Vagina (tissue), 2 donors: ENCODE measurements around the gene DNM3.

Experiments
- CTCF ChIP-seq, 3 experiments: fragments of 450-650 bp in 2 of 3; fragments of 200-600 bp in 1 of 3; sonication (generic) in 1 of 3; IDR thresholded peaks; one replicate each; pipeline ENCODE4 v1.5.1; 2017 to 2019; ENCODE audit warnings: antibody characterized with exemption in 3 of 3, mild to moderate bottlenecking in 2 of 3, moderate library complexity in 2 of 3
- POLR2A ChIP-seq, 2 donors: fragments of 450-650 bp; IDR thresholded peaks; one replicate each; pipeline ENCODE4 v1.6.1; 2017; ENCODE audit warnings: antibody characterized with exemption in 2 of 2, mild to moderate bottlenecking in 2 of 2, moderate library complexity in 2 of 2
- POLR2AphosphoS5 ChIP-seq, 2 donors: sonication (generic); formaldehyde crosslinking; IDR thresholded peaks; one replicate each; pipeline ENCODE4 v1.9.0; 2017; ENCODE audit warnings: antibody characterized with exemption in 2 of 2, mild to moderate bottlenecking in 2 of 2, low read depth in 1 of 2; ENCODE audit not compliant: insufficient read depth in 1 of 2

DNA sequence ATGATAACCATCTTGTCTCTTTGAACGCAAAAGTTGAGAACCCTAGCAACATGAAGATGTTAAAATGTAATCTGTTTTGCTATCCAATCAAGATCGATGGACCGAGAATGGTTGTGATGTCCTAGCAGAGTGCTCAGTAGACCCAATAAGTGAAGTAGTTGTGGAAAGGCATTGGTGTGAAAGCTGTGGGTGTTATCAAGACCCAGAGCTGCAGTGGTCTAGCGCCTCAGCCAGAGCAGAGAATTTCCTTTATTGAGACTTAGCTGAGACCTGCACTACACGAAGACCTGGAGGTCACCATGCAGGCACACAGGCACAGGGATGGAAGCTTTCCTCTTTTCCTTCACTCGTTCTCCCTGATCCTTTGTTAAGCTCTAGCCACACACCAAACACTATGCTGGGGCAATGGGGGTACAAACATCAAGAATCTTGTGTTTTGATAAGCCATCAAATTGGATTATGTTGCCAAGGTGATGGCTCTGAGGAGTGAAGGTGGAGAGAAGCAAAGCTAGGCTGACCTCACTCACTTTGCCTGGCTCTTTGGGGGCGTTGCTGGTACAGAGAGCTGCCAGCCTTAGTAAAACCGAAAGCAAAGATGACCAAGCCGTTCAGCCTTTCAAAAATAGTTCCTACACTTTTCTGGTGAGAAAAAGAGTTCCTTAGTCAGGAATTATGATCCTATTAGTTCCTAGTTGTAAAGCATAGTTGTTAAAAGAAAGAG, 35.7 kb upstream of the DNM3 start:
- TF ChIP-seq POLR2AphosphoS5 (IDR thresholded peaks at IDR 0.05; ENCODE audit: insufficient read depth in 1 of 2, low read depth in 1 of 2) (no peak), CTCF (IDR thresholded peaks at IDR 0.05) (no peak), POLR2A (IDR thresholded peaks at IDR 0.05) (no peak)
